ENCODE measurements around the gene PDCD5.

DNA sequence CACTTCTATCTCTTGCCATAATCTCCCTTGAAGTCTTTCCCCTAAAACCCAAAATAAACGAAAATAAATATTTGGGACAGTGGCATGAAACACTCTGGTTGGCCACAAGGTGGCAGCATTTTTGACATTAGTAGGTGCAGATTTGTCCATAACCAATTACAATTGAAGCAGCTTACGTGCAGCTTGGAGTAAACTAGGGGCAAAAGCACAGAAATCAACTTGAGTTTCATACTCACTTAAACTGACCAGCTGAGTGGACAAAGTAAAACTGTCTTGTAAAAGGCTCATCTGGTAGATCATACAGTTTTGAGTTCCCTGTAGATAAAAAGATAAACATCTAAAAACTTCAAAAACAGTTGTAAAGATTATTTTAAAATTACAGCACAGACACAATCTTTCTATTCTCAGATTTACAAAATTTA lies 18.8 kb downstream of the PDCD5 start:
- TF ChIP-seq EZH2 (IDR thresholded peaks at IDR 0.05; ENCODE audit: low read depth) (no peak), CTCF (conservative IDR thresholded peaks at IDR 0.05) (peak; percentile 90)

Data from PC-9 (cell line).